ENCODE data around the gene DIRAS1.

DNA sequence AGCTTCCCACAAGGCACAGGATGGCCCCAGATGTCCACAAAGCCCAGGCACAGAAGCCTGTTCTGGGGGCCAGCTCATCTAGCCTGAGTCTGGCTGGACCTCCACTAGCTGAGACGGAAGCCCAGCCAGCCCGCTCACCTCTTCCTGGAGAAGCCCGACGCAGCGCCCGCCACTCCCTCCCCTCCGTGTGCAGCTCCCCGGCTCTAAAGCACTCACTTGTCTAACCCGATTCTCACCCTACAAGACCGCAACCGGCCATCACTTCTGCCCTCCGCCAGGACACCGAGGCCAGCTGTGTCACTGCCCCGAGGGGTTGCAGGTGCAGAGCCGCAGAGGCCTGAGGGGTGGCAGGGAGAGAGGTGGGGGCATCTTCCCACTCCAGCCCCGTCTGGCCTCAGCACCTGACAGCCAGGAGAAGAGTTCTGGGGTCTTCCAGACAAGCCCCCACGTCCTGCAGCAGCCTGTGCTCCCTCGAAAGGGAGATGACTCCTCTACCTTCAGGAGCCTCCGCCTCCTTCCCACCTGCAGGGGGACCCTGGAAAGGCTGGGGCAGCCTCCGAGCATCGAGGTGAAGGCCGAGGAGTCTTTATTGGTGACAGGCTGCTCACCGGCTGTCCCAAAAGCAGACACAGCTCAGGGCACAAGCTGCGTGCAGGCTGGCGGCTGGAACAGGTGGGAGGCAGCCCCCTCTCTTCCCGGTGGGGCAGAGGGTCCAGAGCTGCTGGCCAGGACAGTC lies 5.9 kb upstream of the DIRAS1 start:
- TF ChIP-seq, protein P1, sequence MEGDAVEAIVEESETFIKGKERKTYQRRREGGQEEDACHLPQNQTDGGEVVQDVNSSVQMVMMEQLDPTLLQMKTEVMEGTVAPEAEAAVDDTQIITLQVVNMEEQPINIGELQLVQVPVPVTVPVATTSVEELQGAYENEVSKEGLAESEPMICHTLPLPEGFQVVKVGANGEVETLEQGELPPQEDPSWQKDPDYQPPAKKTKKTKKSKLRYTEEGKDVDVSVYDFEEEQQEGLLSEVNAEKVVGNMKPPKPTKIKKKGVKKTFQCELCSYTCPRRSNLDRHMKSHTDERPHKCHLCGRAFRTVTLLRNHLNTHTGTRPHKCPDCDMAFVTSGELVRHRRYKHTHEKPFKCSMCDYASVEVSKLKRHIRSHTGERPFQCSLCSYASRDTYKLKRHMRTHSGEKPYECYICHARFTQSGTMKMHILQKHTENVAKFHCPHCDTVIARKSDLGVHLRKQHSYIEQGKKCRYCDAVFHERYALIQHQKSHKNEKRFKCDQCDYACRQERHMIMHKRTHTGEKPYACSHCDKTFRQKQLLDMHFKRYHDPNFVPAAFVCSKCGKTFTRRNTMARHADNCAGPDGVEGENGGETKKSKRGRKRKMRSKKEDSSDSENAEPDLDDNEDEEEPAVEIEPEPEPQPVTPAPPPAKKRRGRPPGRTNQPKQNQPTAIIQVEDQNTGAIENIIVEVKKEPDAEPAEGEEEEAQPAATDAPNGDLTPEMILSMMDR (IDR thresholded peaks at IDR 0.05): no peak
- TF ChIP-seq EP300 (IDR thresholded peaks at IDR 0.05): no peak
- TF ChIP-seq POLR2A (IDR thresholded peaks at IDR 0.05): no peak
